Adrenal gland (tissue), 5 donors: ENCODE results near the gene CX3CR1.

ENCODE experiments used
- POLR2A ChIP-seq, 2 donors: fragments of 450-650 bp; IDR thresholded peaks; one replicate each; pipeline ENCODE4 v1.6.1; 2017; ENCODE audit warnings: antibody characterized with exemption in 2 of 2, mild to moderate bottlenecking in 2 of 2, moderate library complexity in 1 of 2
- TF ChIP-seq, protein P1 (sequence below), 6 experiments: fragments of 450-650 bp in 4 of 6; fragments of 200-600 bp in 2 of 6; sonication (generic) in 1 of 6; IDR thresholded peaks; 1 replicate in 5 of 6; 2 replicates in 1 of 6; pipeline versions ENCODE4 v1.5.1 to v1.8.0; 2016 to 2021; ENCODE audit warnings: antibody characterized with exemption in 6 of 6, mild to moderate bottlenecking in 2 of 6, moderate library complexity in 1 of 6
- donor health status: DM: no; HTN: no; CAD: no.

GRCh38 chr3:39280571-39280970 lies 735 bp upstream of the CX3CR1 start:
- TF ChIP-seq, protein P1, sequence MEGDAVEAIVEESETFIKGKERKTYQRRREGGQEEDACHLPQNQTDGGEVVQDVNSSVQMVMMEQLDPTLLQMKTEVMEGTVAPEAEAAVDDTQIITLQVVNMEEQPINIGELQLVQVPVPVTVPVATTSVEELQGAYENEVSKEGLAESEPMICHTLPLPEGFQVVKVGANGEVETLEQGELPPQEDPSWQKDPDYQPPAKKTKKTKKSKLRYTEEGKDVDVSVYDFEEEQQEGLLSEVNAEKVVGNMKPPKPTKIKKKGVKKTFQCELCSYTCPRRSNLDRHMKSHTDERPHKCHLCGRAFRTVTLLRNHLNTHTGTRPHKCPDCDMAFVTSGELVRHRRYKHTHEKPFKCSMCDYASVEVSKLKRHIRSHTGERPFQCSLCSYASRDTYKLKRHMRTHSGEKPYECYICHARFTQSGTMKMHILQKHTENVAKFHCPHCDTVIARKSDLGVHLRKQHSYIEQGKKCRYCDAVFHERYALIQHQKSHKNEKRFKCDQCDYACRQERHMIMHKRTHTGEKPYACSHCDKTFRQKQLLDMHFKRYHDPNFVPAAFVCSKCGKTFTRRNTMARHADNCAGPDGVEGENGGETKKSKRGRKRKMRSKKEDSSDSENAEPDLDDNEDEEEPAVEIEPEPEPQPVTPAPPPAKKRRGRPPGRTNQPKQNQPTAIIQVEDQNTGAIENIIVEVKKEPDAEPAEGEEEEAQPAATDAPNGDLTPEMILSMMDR (IDR thresholded peaks at IDR 0.05): no peak
- TF ChIP-seq POLR2A (IDR thresholded peaks at IDR 0.05): no peak
